HG02763 (cell line): ENCODE results near the gene RASAL1.

Source experiments
- ATAC-seq: cut with Tn5 transposase; IDR thresholded peaks from one replicate; pipeline ENCODE4 v1.9.1; 2021; ENCODE audit warnings: mild to moderate bottlenecking, moderate library complexity; ENCODE audit not compliant: unreplicated experiment

RASAL1 gene

GRCh38 chr12:113077057-113077858 is 58.3 kb downstream of the RASAL1 start:
- ATAC-seq, result no peak

- ATAC-seq, result peak; percentile 90
Observed at GRCh38 chr12:113075137-113075683, 60.4 kb downstream of the RASAL1 start.

- no peak for ATAC-seq
Observed at GRCh38 chr12:113073586-113073985, 62.0 kb downstream of the RASAL1 start.

- no peak for ATAC-seq
Observed at GRCh38 chr12:113072136-113072535, 63.4 kb downstream of the RASAL1 start.

GRCh38 chr12:113071135-113072112 is 64.1 kb downstream of the RASAL1 start:
- ATAC-seq, result no peak

- no peak for ATAC-seq
Observed at GRCh38 chr12:113070117-113070906, 65.2 kb downstream of the RASAL1 start.

GRCh38 chr12:113069751-113070116 is 65.8 kb downstream of the RASAL1 start:
- no peak for ATAC-seq

GRCh38 chr12:113069149-113069548 is 66.4 kb downstream of the RASAL1 start:
- ATAC-seq, result no peak

- ATAC-seq, result no peak
Observed at GRCh38 chr12:113067987-113068935, 67.3 kb downstream of the RASAL1 start.

GRCh38 chr12:113066813-113067400 is 68.7 kb downstream of the RASAL1 start:
- no peak for ATAC-seq

GRCh38 chr12:113065126-113066007 is 70.2 kb downstream of the RASAL1 start:
- ATAC-seq, result no peak

- no peak for ATAC-seq
Observed at GRCh38 chr12:113064395-113065125, 71.0 kb downstream of the RASAL1 start.

- no peak for ATAC-seq
Observed at GRCh38 chr12:113063396-113064350, 71.9 kb downstream of the RASAL1 start.

- no peak for ATAC-seq
Observed at GRCh38 chr12:113062502-113063395, 72.8 kb downstream of the RASAL1 start.

- no peak for ATAC-seq
Observed at GRCh38 chr12:113061061-113061694, 74.4 kb downstream of the RASAL1 start.
